ENCODE results near the gene LPIN3. TPM values are rescaled to one million over a fixed set of nuclear protein-coding genes. Genes with fewer than 3 reads are reported as not detected.

The LPIN3 gene
- total RNA-seq = 10 to 100 TPM in 5 of 6 donors, 1 to 10 TPM in 1; 9.4 to 78.6 (median 14.2) TPM

DNA sequence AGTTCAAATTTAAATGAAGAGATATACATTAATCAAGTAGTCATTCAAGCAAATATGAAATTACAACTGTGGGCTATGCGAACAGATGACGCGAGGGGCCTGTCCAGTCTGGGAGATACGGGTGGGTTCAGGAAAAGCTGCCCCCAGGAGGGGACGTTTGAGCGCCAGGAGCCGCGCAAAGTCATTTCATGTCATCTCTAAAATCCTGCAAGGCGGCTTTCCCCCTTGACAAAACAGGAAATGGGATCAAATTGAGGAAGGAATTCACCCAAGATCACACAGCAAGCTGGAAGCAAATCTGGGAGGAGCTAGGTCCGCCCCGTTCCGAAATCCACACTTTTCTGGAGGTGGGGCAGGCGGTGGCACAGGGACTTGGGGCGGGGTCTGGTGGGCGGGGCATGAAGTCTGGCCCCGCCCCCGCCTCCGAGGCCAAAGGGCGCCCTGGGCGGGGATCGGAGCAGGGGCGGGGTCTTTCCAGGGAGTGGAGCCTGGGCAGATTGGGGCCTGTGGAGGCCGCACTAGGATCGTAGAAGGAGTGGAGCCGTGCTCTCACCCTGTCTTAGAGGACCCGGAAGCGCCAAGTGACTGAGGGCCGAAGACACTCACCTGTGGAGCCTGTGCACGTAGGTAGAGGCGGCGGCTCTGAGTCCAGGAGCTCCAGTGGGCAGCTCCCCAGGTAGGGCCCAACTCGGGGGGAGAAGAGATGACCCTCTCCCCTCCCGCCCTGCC is at the start of gene LPIN3:
Gene LPIN3, plus strand, starts transcription at position 495 of the 729 bp plus-strand sequence. CDS start 4,983 bp downstream, outside the sequence.
- Histone ChIP-seq H3K4me1 (peaks cover 10 to 27% (median 18%) of the 10 kb centered on the region in 4 donors), H3K36me3 (no peaks in the 10 kb centered on the region), H3K27ac (peak within 1 kb of the TSS; percentile 59 to 82 (median 72)), H3K27me3 (no peaks in the 10 kb centered on the region), H3K4me3 (peak within 1 kb of the TSS; percentile 10 to 55 (median 44)), H3K9me3 (no peaks in the 10 kb centered on the region)
- ATAC-seq (ENCODE audit: low FRiP score in 2 of 2) (peak; percentile 96 to 97), DNase-seq (peak; percentile 92 to 96)
- 14 to 16% methylated on average over 29 to 32 of the region's 33 CpGs for WGBS, 2 donors
- TF ChIP-seq CTCF (IDR thresholded peaks at IDR 0.05) (peak in 2 of 6 experiments; percentile 16 to 19), POLR2AphosphoS5 (IDR thresholded peaks at IDR 0.05) (peak in 1 of 2 donors; percentile 35), POLR2A (IDR thresholded peaks at IDR 0.05) (peak in 1 of 4 donors; percentile 69), EP300 (IDR thresholded peaks at IDR 0.05) (no peak)

GRCh38 chr20:41293269-41294037 is 47.2 kb upstream of the LPIN3 start:
- WGBS, 2 donors = 55 to 59% methylated on average over 2 of the region's 2 CpGs
- TF ChIP-seq POLR2AphosphoS5 (IDR thresholded peaks at IDR 0.05) = no peak
- TF ChIP-seq POLR2A (IDR thresholded peaks at IDR 0.05) = no peak
- TF ChIP-seq EP300 (IDR thresholded peaks at IDR 0.05) = no peak
- no peak for TF ChIP-seq CTCF (IDR thresholded peaks at IDR 0.05)
- Histone ChIP-seq H3K36me3 (no peaks in the 10 kb centered on the region), H3K9me3 (no peaks in the 10 kb centered on the region), H3K4me3 (no peak overlapping the region), H3K4me1 (peaks cover 7 to 14% (median 10%) of the 10 kb centered on the region in 4 donors), H3K27ac (no peak overlapping the region), H3K27me3 (no peaks in the 10 kb centered on the region)
- ATAC-seq (ENCODE audit: low FRiP score in 2 of 2) (peak in 1 of 2 donors; percentile 66), DNase-seq (no peak)

GRCh38 chr20:41299899-41300298 is 40.7 kb upstream of the LPIN3 start:
- DNase-seq (no peak), ATAC-seq (ENCODE audit: low FRiP score in 2 of 2) (no peak)
- TF ChIP-seq CTCF (IDR thresholded peaks at IDR 0.05) (no peak), POLR2AphosphoS5 (IDR thresholded peaks at IDR 0.05) (no peak), EP300 (IDR thresholded peaks at IDR 0.05) (no peak), POLR2A (IDR thresholded peaks at IDR 0.05) (no peak)
- Histone ChIP-seq H3K4me1 (peaks cover 5 to 15% (median 10%) of the 10 kb centered on the region in 4 donors), H3K36me3 (no peaks in the 10 kb centered on the region), H3K27me3 (no peaks in the 10 kb centered on the region), H3K9me3 (no peaks in the 10 kb centered on the region), H3K4me3 (no peak overlapping the region), H3K27ac (no peak overlapping the region)
- WGBS, 2 donors = 89 to 91% methylated on average over 3 of the region's 3 CpGs

DNA sequence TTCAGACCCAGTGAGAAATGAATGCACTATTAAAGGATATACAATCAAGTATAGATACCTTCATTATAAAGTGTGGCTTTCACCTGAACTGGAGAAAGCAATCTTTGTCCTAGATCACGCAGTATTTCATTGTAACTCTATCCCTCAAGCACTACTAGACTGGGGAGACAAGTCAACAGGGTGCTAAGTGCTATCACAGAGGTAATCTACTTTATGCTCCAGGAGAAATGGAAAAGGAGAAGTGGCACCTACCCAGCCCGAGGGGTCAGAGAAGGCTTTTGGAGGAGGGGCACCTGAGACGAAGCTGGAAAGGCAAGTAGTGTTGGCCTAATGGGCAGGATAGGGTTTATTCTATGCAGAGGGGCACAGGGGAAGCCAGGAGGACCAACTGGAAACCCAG is 40.2 kb upstream of the LPIN3 start:
- no peak for ATAC-seq (ENCODE audit: low FRiP score in 2 of 2)
- WGBS, 2 donors = 56 to 70% methylated on average over 3 of the region's 3 CpGs

More for the DNA sequence above, 40.2 kb upstream of the LPIN3 start:
- H3K27me3 ChIP-seq = no peaks in the 10 kb centered on the region
- no peaks in the 10 kb centered on the region for H3K36me3 ChIP-seq
- DNase-seq = no peak
- H3K4me3 ChIP-seq = no peak overlapping the region
- TF ChIP-seq POLR2AphosphoS5 (IDR thresholded peaks at IDR 0.05) (no peak), EP300 (IDR thresholded peaks at IDR 0.05) (no peak), POLR2A (IDR thresholded peaks at IDR 0.05) (no peak), CTCF (IDR thresholded peaks at IDR 0.05) (no peak)
- peaks cover 5 to 15% (median 10%) of the 10 kb centered on the region in 4 donors for H3K4me1 ChIP-seq
- H3K9me3 ChIP-seq = no peaks in the 10 kb centered on the region
- H3K27ac ChIP-seq = peak overlapping the region in 1 of 4 donors; percentile 35

Data from upper lobe of left lung (tissue), 6 donors.